Measurements from ENCODE around the gene MTHFD1. TPM values are rescaled to one million over a fixed set of nuclear protein-coding genes. Genes with fewer than 3 reads are reported as not detected.

MTHFD1 gene
- 57.8 and 61.4 TPM in 2 replicates for total RNA-seq (2014; rRNA removed; shearing (Covaris generic))

DNA sequence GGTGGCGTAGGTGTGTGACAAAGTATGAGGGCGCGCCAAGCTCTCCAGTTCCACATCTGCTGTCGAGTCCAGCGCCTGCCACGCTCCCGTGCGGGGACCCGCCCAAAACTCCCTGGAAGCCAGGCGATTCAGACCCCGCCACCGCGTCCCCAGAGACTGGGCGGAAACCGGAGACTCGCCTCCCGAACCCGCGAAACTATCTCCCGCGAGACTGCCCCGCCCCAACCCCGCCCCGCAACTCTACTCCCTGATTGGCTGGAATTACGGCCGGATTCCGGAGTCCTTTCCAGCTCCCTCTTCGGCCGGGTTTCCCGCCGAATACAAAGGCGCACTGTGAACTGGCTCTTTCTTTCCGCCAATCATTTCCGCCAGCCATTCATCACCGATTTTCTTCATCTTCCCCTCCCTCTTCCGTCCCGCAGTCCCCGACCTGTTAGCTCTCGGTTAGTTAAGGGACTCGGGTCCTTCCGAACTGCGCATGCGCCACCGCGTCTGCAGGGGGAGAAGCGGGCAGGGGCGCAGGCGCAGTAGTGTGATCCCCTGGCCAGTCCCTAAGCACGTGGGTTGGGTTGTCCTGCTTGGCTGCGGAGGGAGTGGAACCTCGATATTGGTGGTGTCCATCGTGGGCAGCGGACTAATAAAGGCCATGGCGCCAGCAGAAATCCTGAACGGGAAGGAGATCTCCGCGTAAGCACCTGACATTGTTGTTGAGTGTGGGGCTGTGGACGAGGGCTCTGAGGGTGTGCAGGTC is at the start of gene MTHFD1:
TSS of gene MTHFD1 (plus strand) at position 572 of the 751 bp plus-strand sequence. CDS start at position 647, 75 bp downstream.

DNA sequence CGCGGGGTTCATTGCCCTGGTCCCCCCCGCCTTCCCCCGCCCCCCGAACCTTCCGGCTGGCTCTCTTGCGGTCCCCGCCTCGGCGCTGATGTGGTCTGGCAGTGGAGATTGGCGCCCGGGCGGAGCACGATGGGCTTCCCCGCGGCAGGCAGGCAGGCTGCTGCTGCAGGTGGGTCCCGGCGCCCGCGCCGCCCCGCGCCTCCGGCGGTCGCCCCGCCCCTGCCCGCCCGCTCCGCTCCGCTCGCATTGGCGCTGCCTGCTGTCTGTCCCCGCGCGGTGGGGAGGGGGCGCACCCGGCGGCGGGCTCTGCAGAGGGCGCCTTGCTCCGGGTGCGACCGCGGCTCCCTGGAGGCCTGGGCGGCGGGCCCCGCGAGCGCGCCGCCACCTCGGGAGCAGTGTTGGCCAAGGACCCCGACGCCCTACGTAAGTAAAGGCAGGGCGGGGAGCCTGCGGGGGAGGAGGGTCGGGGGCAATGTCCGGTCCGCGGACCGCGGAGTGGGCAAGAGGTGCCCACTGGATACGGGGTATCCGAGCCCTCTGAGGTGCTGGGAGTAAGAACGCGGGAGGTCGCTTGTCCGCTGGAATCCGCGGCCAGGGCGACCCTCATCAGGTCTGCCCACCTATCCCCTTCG is 77.2 kb downstream of the MTHFD1 start, which contains the start of gene AKAP5:
TSS of gene AKAP5 (plus strand) at position 309 of the 632 bp plus-strand sequence. CDS start 2,896 bp downstream, outside the sequence.

GRCh38 chr14:64503434-64504309 is 115.5 kb downstream of the MTHFD1 start, which contains the start of gene ZBTB25:
ZBTB25 (minus strand) TSS chr14:64503838; CDS start chr14:64490533, 13,305 bp downstream.

DNA sequence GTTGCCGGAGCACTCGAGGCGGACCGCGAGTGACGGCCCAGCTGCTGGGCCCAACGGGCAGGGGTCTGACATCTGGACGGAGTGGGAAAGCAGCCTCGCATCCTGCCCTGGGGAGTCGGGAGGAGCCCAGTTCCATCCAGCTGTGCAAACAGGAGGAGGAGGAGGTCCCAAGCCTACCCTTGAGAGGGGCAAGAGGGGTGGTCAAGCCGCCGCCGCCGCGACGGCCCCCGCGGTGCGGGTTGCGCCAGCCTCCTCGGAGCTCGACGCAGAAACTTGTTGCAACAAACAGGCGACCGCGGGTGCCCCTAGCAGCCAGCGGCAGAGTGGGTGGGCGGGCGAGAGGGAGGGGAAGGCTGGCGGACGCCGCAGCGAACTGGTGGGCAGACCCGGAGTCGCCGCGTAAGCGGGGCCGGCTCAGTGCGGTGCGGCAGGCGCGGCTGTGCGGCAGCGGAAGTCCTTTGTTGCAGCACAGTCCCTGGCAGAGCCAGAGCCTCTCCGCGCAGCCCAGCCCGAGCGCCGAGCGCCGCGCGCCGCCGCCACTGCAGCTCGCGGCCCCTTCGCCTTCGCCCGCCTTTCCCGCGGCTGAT is 116.2 kb downstream of the MTHFD1 start, which contains the start of gene ZBTB1:
TSS of gene ZBTB1 (plus strand) at position 461 of the 587 bp plus-strand sequence. CDS start 16,735 bp downstream, outside the sequence.

Small RNA genes lying within 50 kb of the gene (small RNA-seq; reads per million reads assigned to genes)
- gene AL161756.2 = not detected

Other genes starting within 250 kb of the MTHFD1 start
- 0.15 TPM in 1 of 2 replicates, not detected in the other for gene ESR2, start 94.0 kb upstream of the MTHFD1 start, total RNA-seq (2014; rRNA removed; shearing (Covaris generic))
- 0.60 and 0.61 TPM in 2 replicates for gene AKAP5, start 77.1 kb downstream of the MTHFD1 start, total RNA-seq (2014; rRNA removed; shearing (Covaris generic))
- gene ZBTB25, start 115.5 kb downstream of the MTHFD1 start, total RNA-seq (2014; rRNA removed; shearing (Covaris generic)) = 2.2 and 2.7 TPM in 2 replicates
- gene ZBTB1, start 116.4 kb downstream of the MTHFD1 start, total RNA-seq (2014; rRNA removed; shearing (Covaris generic)) = 18.9 and 29.1 TPM in 2 replicates
- 2.7 and 4.5 TPM in 2 replicates for gene HSPA2, start 152.4 kb downstream of the MTHFD1 start, total RNA-seq (2014; rRNA removed; shearing (Covaris generic))
- gene PPP1R36, start 161.6 kb downstream of the MTHFD1 start, total RNA-seq (2014; rRNA removed; shearing (Covaris generic)) = not detected in 2 replicates